H9 (cell line): ENCODE results near the gene ALKBH5. TPM values are rescaled to one million over a fixed set of nuclear protein-coding genes. Genes with fewer than 3 reads are reported as not detected.

ENCODE experiments used
- DNase-seq: peaks from one replicate; pipeline ENCODE4 v3.0.0-alpha.2; 2017
- H2AFZ ChIP-seq: one replicate; pipeline ENCODE4 v1.6.1; 2013; ENCODE audit warnings: mild to moderate bottlenecking, low read length, control low read depth, moderate library complexity
- H2AK5ac ChIP-seq: 2 replicates; pipeline ENCODE4 v1.6.1; 2013; ENCODE audit warnings: low read length, control low read depth, mixed read lengths; ENCODE audit not compliant: insufficient read length
- H2BK120ac ChIP-seq: one replicate; pipeline ENCODE4 v1.6.1; 2013; ENCODE audit warnings: low read depth, mild to moderate bottlenecking, low read length, control low read depth, inconsistent platforms; ENCODE audit not compliant: poor library complexity, severe bottlenecking
- H2BK12ac ChIP-seq: 2 replicates; pipeline ENCODE4 v1.6.1; 2013; ENCODE audit warnings: low read length, control low read depth, mixed read lengths, low read depth; ENCODE audit not compliant: insufficient read length
- H2BK15ac ChIP-seq: 2 replicates; pipeline ENCODE4 v1.6.1; 2013; ENCODE audit warnings: low read depth, low read length, control low read depth
- H2BK20ac ChIP-seq: one replicate; pipeline ENCODE4 v1.6.1; 2013; ENCODE audit warnings: low read depth, mild to moderate bottlenecking, low read length, control low read depth, inconsistent platforms; ENCODE audit not compliant: poor library complexity, severe bottlenecking
- H2BK5ac ChIP-seq: 2 replicates; pipeline ENCODE4 v1.6.1; 2013; ENCODE audit warnings: low read length, control low read depth, mixed read lengths; ENCODE audit not compliant: insufficient read length
- H3K14ac ChIP-seq: 2 replicates; pipeline ENCODE4 v1.6.1; 2013; ENCODE audit warnings: low read length, control low read depth; ENCODE audit not compliant: insufficient read depth
- H3K18ac ChIP-seq: 2 replicates; pipeline ENCODE4 v1.6.1; 2013; ENCODE audit warnings: low read depth, mild to moderate bottlenecking, mixed read lengths, low read length, control low read depth; ENCODE audit not compliant: insufficient read length
- H3K23ac ChIP-seq: 2 replicates; pipeline ENCODE4 v1.6.1; 2013; ENCODE audit warnings: low read length, control low read depth, mixed read lengths, low read depth; ENCODE audit not compliant: insufficient read length
- H3K23me2 ChIP-seq: 2 replicates; pipeline ENCODE4 v1.6.1; 2013; ENCODE audit warnings: low read depth, mild to moderate bottlenecking, mixed read lengths, low read length, control low read depth; ENCODE audit not compliant: insufficient read length, poor library complexity, severe bottlenecking
- H3K27ac ChIP-seq: 2 replicates; pipeline ENCODE4 v1.5.1; 2013; ENCODE audit warnings: low read length, control low read depth, mixed read lengths, low read depth; ENCODE audit not compliant: insufficient read length
- H3K27me3 ChIP-seq: 2 replicates; pipeline ENCODE4 v1.6.1; 2013; ENCODE audit warnings: low read length, control low read depth, inconsistent platforms; ENCODE audit not compliant: insufficient read depth
- H3K4ac ChIP-seq: 2 replicates; pipeline ENCODE4 v1.6.1; 2013; ENCODE audit warnings: low read depth, mild to moderate bottlenecking, control low read depth, inconsistent platforms, low read length, moderate library complexity
- H3K4me1 ChIP-seq: 2 replicates; pipeline ENCODE4 v1.6.1; 2013; ENCODE audit warnings: low read length, control low read depth, inconsistent platforms; ENCODE audit not compliant: insufficient read depth
- H3K4me2 ChIP-seq: 2 replicates; pipeline ENCODE4 v1.6.1; 2013; ENCODE audit warnings: low read length, control low read depth, mixed read lengths; ENCODE audit not compliant: insufficient read length, insufficient read depth
- H3K56ac ChIP-seq: 2 replicates; pipeline ENCODE4 v1.6.1; 2013; ENCODE audit warnings: low read depth, mild to moderate bottlenecking, mixed read lengths, low read length, control low read depth; ENCODE audit not compliant: insufficient read length
- H3K79me1 ChIP-seq: 2 replicates; pipeline ENCODE4 v1.6.1; 2013; ENCODE audit warnings: low read depth, mild to moderate bottlenecking, moderate library complexity, low read length, control low read depth, inconsistent platforms; ENCODE audit not compliant: insufficient read depth, poor library complexity, severe bottlenecking
- H3K79me2 ChIP-seq: 2 replicates; pipeline ENCODE4 v1.6.1; 2013; ENCODE audit warnings: low read length, control low read depth, inconsistent platforms; ENCODE audit not compliant: insufficient read depth
- H3K9ac ChIP-seq: 2 replicates; pipeline ENCODE4 v1.6.1; 2013; ENCODE audit warnings: low read length, control low read depth, mixed read lengths; ENCODE audit not compliant: insufficient read length; ENCODE audit errors: extremely low read depth
- H3K9me3 ChIP-seq: one replicate; pipeline ENCODE4 v1.6.1; 2013; ENCODE audit warnings: low read depth, low read length, inconsistent platforms; ENCODE audit not compliant: control insufficient read depth
- H3T11ph ChIP-seq: one replicate; pipeline ENCODE4 v1.6.1; 2013; ENCODE audit warnings: mild to moderate bottlenecking, low read length, control low read depth, inconsistent platforms
- H4K20me1 ChIP-seq: one replicate; pipeline ENCODE4 v1.6.1; 2013; ENCODE audit not compliant: control insufficient read depth, insufficient read length, insufficient read depth
- H4K5ac ChIP-seq: 2 replicates; pipeline ENCODE4 v1.6.1; 2013; ENCODE audit warnings: low read depth, mild to moderate bottlenecking, mixed read lengths, low read length, control low read depth; ENCODE audit not compliant: insufficient read length
- H4K8ac ChIP-seq: replicated peaks from 2 replicates; pipeline ENCODE4 v1.6.1; 2013; ENCODE audit warnings: low read length, control low read depth, mixed read lengths, low read depth; ENCODE audit not compliant: insufficient read length
- H4K91ac ChIP-seq: 2 replicates; pipeline ENCODE4 v1.6.1; 2013; ENCODE audit warnings: low read depth, mild to moderate bottlenecking, moderate library complexity, mixed read lengths, low read length, control low read depth; ENCODE audit not compliant: insufficient read length
- H3K27ac Mint-ChIP-seq, 3 experiments: 2 replicates in 2 of 3; 3 replicates in 1 of 3; pipeline ENCODE4 v1.8.0; 2020 to 2021; ENCODE audit warnings: mixed read lengths in 3 of 3, mild to moderate bottlenecking in 1 of 3, moderate library complexity in 1 of 3
- H3K27me3 Mint-ChIP-seq: 2 replicates; pipeline ENCODE4 v1.8.0; 2021; ENCODE audit warnings: low read depth, mild to moderate bottlenecking, moderate library complexity, mixed read lengths
- H3K36me3 Mint-ChIP-seq, 3 experiments: 2 replicates in 2 of 3; 3 replicates in 1 of 3; pipeline ENCODE4 v1.8.0; 2020 to 2021; ENCODE audit warnings: low read depth in 3 of 3, mixed read lengths in 3 of 3; ENCODE audit not compliant: insufficient read depth in 1 of 3
- H3K4me1 Mint-ChIP-seq, 2 experiments: 2 replicates each; pipeline ENCODE4 v1.8.0; 2020; ENCODE audit warnings: mixed read lengths in 2 of 2
- H3K4me3 Mint-ChIP-seq, 2 experiments: 2 replicates in 1 of 2; 3 replicates in 1 of 2; pipeline ENCODE4 v1.8.0; 2020 to 2021; ENCODE audit warnings: mild to moderate bottlenecking in 2 of 2, mixed read lengths in 2 of 2, moderate library complexity in 1 of 2
- H3K9me3 Mint-ChIP-seq, 2 experiments: 2 replicates in 1 of 2; 3 replicates in 1 of 2; pipeline ENCODE4 v1.8.0; 2020; ENCODE audit warnings: mild to moderate bottlenecking in 2 of 2, mixed read lengths in 2 of 2, moderate library complexity in 1 of 2
- CTCF ChIP-seq: fragments of 200-600 bp; sonication (generic); conservative IDR thresholded peaks from 3 replicates; pipeline ENCODE4 v1.8.0; 2021; ENCODE audit warnings: antibody characterized with exemption, mild to moderate bottlenecking
- WGBS: extraction: QIAGEN DNeasy Blood & Tissue Kit; methylation state at CpG from one replicate; pipeline ENCODE4 v1.1.7; 2013; ENCODE audit warnings: missing lambda C conversion rate, low lambda C conversion rate, mixed read lengths; ENCODE audit not compliant: insufficient read length; ENCODE audit errors: extremely low coverage; 5-methylcytosine and 5-hydroxymethylcytosine counted together
- total RNA-seq: library from RNA; stranded (reverse); gene quantifications from 2 replicates; pipeline ENCODE4 v1.2.1, GENCODE V29; 2021

Gene ALKBH5
- total RNA-seq, 1 experiment from 2014 or later, result 89.8 TPM

- Histone ChIP-seq H2BK12ac (no peak overlapping the region), H2AFZ (no peak overlapping the region), H3K9ac (no peak overlapping the region), H3K14ac (no peak overlapping the region), H3K23me2 (no peaks in the 10 kb centered on the region), H3K4me1 (no peaks in the 10 kb centered on the region), H3K23ac (no peak overlapping the region), H3K56ac (no peak overlapping the region), H3K79me2 (no peaks in the 10 kb centered on the region), H4K8ac (no peak overlapping the region), H3K79me1 (no peaks in the 10 kb centered on the region), H3K27ac (no peak overlapping the region), H2BK120ac (no peak overlapping the region), H2BK20ac (no peak overlapping the region), H3K27me3 (no peaks in the 10 kb centered on the region), H3T11ph (no peak overlapping the region), H4K5ac (no peak overlapping the region), H2BK5ac (no peak overlapping the region), H4K20me1 (no peaks in the 10 kb centered on the region), H4K91ac (no peak overlapping the region), H2BK15ac (no peak overlapping the region), H3K4ac (no peak overlapping the region), H3K18ac (no peak overlapping the region), H3K9me3 (no peaks in the 10 kb centered on the region), H2AK5ac (no peak overlapping the region), H3K4me2 (no peak overlapping the region)
- TF ChIP-seq CTCF, result no peak
- Mint-ChIP-seq H3K27ac (no peak overlapping the region), H3K9me3 (no peaks in the 10 kb centered on the region), H3K36me3 (no peaks in the 10 kb centered on the region), H3K4me3 (no peak overlapping the region), H3K4me1 (peaks cover 9 to 19% of the 10 kb centered on the region in 2 experiments; a peak in 3 of 4 replicates), H3K27me3 (peaks cover 6% of the 10 kb centered on the region; the same call in 1 of the 2 replicates)
- WGBS, result no CpG with 5 or more reads among the region's 7 CpGs
- no peak for DNase-seq
Observed at GRCh38 chr17:18176176-18176575, 7.5 kb upstream of the ALKBH5 start.
